ENCODE results near the gene PHKA2.

PHKA2 gene

GRCh38 chrX:18896680-18897544, 87.0 kb downstream of the PHKA2 start:
- Histone ChIP-seq H3K36me3 (ENCODE audit: insufficient read depth, low read depth, low read length) (0 out of 2 replicates have a peak, but pooled peaks cover 19% of the 10 kb centered on the region), H3K27ac (ENCODE audit: low read length) (no peak overlapping the region), H3K4me3 (ENCODE audit: low read length) (no peak overlapping the region), H3K9me3 (ENCODE audit: insufficient read depth, low read depth, low read length) (no peaks in the 10 kb centered on the region), H3K9ac (ENCODE audit: low read depth, low read length) (no peak overlapping the region), H3K4me1 (ENCODE audit: insufficient read depth, low read length) (no peaks in the 10 kb centered on the region), H3K27me3 (ENCODE audit: insufficient read depth, low read length) (no peaks in the 10 kb centered on the region)

GRCh38 chrX:18895189-18895951, 88.5 kb downstream of the PHKA2 start:
- Histone ChIP-seq H3K27me3 (ENCODE audit: insufficient read depth, low read length) (no peaks in the 10 kb centered on the region), H3K27ac (ENCODE audit: low read length) (no peak overlapping the region)

GRCh38 chrX:18894156-18894555, 89.8 kb downstream of the PHKA2 start:
- Histone ChIP-seq H3K9me3 (ENCODE audit: insufficient read depth, low read depth, low read length) (no peaks in the 10 kb centered on the region), H3K27ac (ENCODE audit: low read length) (no peak overlapping the region), H3K4me1 (ENCODE audit: insufficient read depth, low read length) (no peaks in the 10 kb centered on the region), H3K27me3 (ENCODE audit: insufficient read depth, low read length) (no peaks in the 10 kb centered on the region), H3K9ac (ENCODE audit: low read depth, low read length) (no peak overlapping the region), H3K36me3 (ENCODE audit: insufficient read depth, low read depth, low read length) (0 out of 2 replicates have a peak, but pooled peaks cover 14% of the 10 kb centered on the region), H3K4me3 (ENCODE audit: low read length) (no peak overlapping the region)

More at GRCh38 chrX:18895189-18895951, 88.5 kb downstream of the PHKA2 start:
- Histone ChIP-seq H3K4me3 (ENCODE audit: low read length) (no peak overlapping the region), H3K4me1 (ENCODE audit: insufficient read depth, low read length) (no peaks in the 10 kb centered on the region), H3K9me3 (ENCODE audit: insufficient read depth, low read depth, low read length) (no peaks in the 10 kb centered on the region), H3K36me3 (ENCODE audit: insufficient read depth, low read depth, low read length) (0 out of 2 replicates have a peak, but pooled peaks cover 14% of the 10 kb centered on the region), H3K9ac (ENCODE audit: low read depth, low read length) (no peak overlapping the region)

- H3K9me3 ChIP-seq (ENCODE audit: insufficient read depth, low read depth, low read length), result no peaks in the 10 kb centered on the region
- no peaks in the 10 kb centered on the region for H3K27me3 ChIP-seq (ENCODE audit: insufficient read depth, low read length)
- no peaks in the 10 kb centered on the region for H3K4me1 ChIP-seq (ENCODE audit: insufficient read depth, low read length)
- H3K4me3 ChIP-seq (ENCODE audit: low read length), result no peak overlapping the region
- 0 out of 2 replicates have a peak, but pooled peaks cover 10% of the 10 kb centered on the region for H3K36me3 ChIP-seq (ENCODE audit: insufficient read depth, low read depth, low read length)
- no peak overlapping the region for H3K27ac ChIP-seq (ENCODE audit: low read length)
- H3K9ac ChIP-seq (ENCODE audit: low read depth, low read length), result no peak overlapping the region
These were observed 90.4 kb downstream of the PHKA2 start for GRCh38 chrX:18893536-18893935.

- Histone ChIP-seq H3K4me3 (ENCODE audit: low read length) (no peak overlapping the region), H3K27ac (ENCODE audit: low read length) (no peak overlapping the region), H3K9ac (ENCODE audit: low read depth, low read length) (no peak overlapping the region), H3K9me3 (ENCODE audit: insufficient read depth, low read depth, low read length) (no peaks in the 10 kb centered on the region), H3K4me1 (ENCODE audit: insufficient read depth, low read length) (no peaks in the 10 kb centered on the region), H3K36me3 (ENCODE audit: insufficient read depth, low read depth, low read length) (0 out of 2 replicates have a peak, but pooled peaks cover 8% of the 10 kb centered on the region), H3K27me3 (ENCODE audit: insufficient read depth, low read length) (no peaks in the 10 kb centered on the region; the same call in 1 of the 2 replicates)
These were observed 91.0 kb downstream of the PHKA2 start for GRCh38 chrX:18892899-18893298.

- peaks cover 6% of the 10 kb centered on the region; the same call in 1 of the 2 replicates for H3K27me3 ChIP-seq (ENCODE audit: insufficient read depth, low read length)
- no peak overlapping the region for H3K27ac ChIP-seq (ENCODE audit: low read length)
- 0 out of 2 replicates have a peak, but pooled peaks cover 8% of the 10 kb centered on the region for H3K36me3 ChIP-seq (ENCODE audit: insufficient read depth, low read depth, low read length)
- no peaks in the 10 kb centered on the region; the same call in 1 of the 2 replicates for H3K4me1 ChIP-seq (ENCODE audit: insufficient read depth, low read length)
- H3K9me3 ChIP-seq (ENCODE audit: insufficient read depth, low read depth, low read length), result no peaks in the 10 kb centered on the region
- no peak overlapping the region for H3K4me3 ChIP-seq (ENCODE audit: low read length)
- H3K9ac ChIP-seq (ENCODE audit: low read depth, low read length), result no peak overlapping the region
These were observed 92.4 kb downstream of the PHKA2 start for GRCh38 chrX:18891548-18891945.

- 0 out of 2 replicates have a peak, but pooled peaks cover 8% of the 10 kb centered on the region for H3K36me3 ChIP-seq (ENCODE audit: insufficient read depth, low read depth, low read length)
- peaks cover 6% of the 10 kb centered on the region; the same call in 1 of the 2 replicates for H3K27me3 ChIP-seq (ENCODE audit: insufficient read depth, low read length)
- H3K9me3 ChIP-seq (ENCODE audit: insufficient read depth, low read depth, low read length), result no peaks in the 10 kb centered on the region
- no peak overlapping the region for H3K27ac ChIP-seq (ENCODE audit: low read length)
- no peak overlapping the region for H3K4me3 ChIP-seq (ENCODE audit: low read length)
- no peak overlapping the region for H3K9ac ChIP-seq (ENCODE audit: low read depth, low read length)
- H3K4me1 ChIP-seq (ENCODE audit: insufficient read depth, low read length), result no peaks in the 10 kb centered on the region; the same call in 1 of the 2 replicates
These were observed 93.0 kb downstream of the PHKA2 start for GRCh38 chrX:18890724-18891547.

- no peaks in the 10 kb centered on the region; the same call in 1 of the 2 replicates for H3K4me1 ChIP-seq (ENCODE audit: insufficient read depth, low read length)
- H3K27ac ChIP-seq (ENCODE audit: low read length), result no peak overlapping the region
- no peak overlapping the region for H3K9ac ChIP-seq (ENCODE audit: low read depth, low read length)
- 0 out of 2 replicates have a peak, but pooled peaks cover 8% of the 10 kb centered on the region for H3K36me3 ChIP-seq (ENCODE audit: insufficient read depth, low read depth, low read length)
- peaks cover 6% of the 10 kb centered on the region; the same call in 1 of the 2 replicates for H3K27me3 ChIP-seq (ENCODE audit: insufficient read depth, low read length)
- H3K9me3 ChIP-seq (ENCODE audit: insufficient read depth, low read depth, low read length), result no peaks in the 10 kb centered on the region
- no peak overlapping the region for H3K4me3 ChIP-seq (ENCODE audit: low read length)
These were observed 93.9 kb downstream of the PHKA2 start for GRCh38 chrX:18890049-18890381.

GRCh38 chrX:18889346-18890048, 94.4 kb downstream of the PHKA2 start:
- Histone ChIP-seq H3K27me3 (ENCODE audit: insufficient read depth, low read length) (peaks cover 6% of the 10 kb centered on the region; the same call in 1 of the 2 replicates), H3K9ac (ENCODE audit: low read depth, low read length) (no peak overlapping the region), H3K4me3 (ENCODE audit: low read length) (no peak overlapping the region), H3K9me3 (ENCODE audit: insufficient read depth, low read depth, low read length) (no peaks in the 10 kb centered on the region), H3K4me1 (ENCODE audit: insufficient read depth, low read length) (no peaks in the 10 kb centered on the region; the same call in 1 of the 2 replicates), H3K27ac (ENCODE audit: low read length) (no peak overlapping the region), H3K36me3 (ENCODE audit: insufficient read depth, low read depth, low read length) (0 out of 2 replicates have a peak, but pooled peaks cover 8% of the 10 kb centered on the region)

GRCh38 chrX:18888281-18888680, 95.6 kb downstream of the PHKA2 start:
- Histone ChIP-seq H3K9me3 (ENCODE audit: insufficient read depth, low read depth, low read length) (no peaks in the 10 kb centered on the region), H3K27ac (ENCODE audit: low read length) (no peak overlapping the region), H3K27me3 (ENCODE audit: insufficient read depth, low read length) (peaks cover 6% of the 10 kb centered on the region; the same call in 1 of the 2 replicates), H3K36me3 (ENCODE audit: insufficient read depth, low read depth, low read length) (0 out of 2 replicates have a peak, but pooled peaks cover 7% of the 10 kb centered on the region), H3K4me3 (ENCODE audit: low read length) (no peak overlapping the region), H3K4me1 (ENCODE audit: insufficient read depth, low read length) (no peaks in the 10 kb centered on the region; the same call in 1 of the 2 replicates), H3K9ac (ENCODE audit: low read depth, low read length) (no peak overlapping the region)

All from iPS-20b (cell line).